Measurements from ENCODE around the gene CHKB.
A peak's percentile ranks its signal among the peaks of the same experiment; 100 is the strongest.

Gene CHKB

DNA sequence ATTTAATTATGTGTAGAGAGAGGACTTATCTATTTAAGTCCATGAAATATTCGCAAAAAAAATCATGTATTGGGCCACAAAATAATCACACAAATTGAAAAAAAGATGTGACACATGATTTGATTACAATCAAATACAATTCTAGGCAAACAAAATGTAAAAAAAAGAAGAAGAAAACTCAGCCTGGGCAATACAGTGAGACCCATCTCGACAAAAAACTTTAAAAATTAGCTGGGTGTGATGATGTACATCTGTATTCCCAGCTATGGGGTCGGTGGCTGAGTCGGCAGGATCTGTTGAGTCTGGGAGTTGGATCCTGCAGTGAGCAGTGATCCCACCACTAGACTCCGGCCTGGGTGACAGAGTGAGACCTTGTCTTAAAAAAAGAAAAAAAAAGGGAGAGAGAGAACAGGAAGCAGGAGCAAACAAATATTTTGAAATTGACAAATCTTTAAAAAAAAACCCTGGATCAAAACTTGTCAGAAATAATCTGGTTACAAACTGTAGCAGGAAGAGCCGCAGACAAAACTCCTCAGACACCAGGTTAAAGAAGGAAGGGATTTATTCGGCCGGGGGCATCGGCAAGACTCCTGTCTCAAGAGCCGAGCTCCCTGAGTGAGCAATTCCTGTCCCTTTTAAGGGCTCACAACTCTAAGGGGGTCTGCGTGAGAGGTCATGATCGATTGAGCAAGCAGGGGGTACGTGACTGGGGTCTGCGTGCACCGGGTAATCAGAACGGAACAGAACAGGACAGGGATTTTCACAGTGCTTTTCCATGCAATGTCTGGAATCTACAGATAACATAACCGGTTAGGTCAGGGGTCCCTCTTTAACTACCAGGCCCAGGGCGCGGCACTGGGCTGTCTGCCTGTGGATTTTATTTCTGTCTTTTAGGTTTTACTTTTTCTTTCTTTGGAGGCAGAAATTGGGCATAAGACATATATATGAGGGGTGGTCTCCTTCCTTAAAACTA, 49.5 kb downstream of the CHKB start:
- no peak overlapping the region for H3K4me3 ChIP-seq (ENCODE audit: low read depth, low read length)
- TF ChIP-seq, protein P1, sequence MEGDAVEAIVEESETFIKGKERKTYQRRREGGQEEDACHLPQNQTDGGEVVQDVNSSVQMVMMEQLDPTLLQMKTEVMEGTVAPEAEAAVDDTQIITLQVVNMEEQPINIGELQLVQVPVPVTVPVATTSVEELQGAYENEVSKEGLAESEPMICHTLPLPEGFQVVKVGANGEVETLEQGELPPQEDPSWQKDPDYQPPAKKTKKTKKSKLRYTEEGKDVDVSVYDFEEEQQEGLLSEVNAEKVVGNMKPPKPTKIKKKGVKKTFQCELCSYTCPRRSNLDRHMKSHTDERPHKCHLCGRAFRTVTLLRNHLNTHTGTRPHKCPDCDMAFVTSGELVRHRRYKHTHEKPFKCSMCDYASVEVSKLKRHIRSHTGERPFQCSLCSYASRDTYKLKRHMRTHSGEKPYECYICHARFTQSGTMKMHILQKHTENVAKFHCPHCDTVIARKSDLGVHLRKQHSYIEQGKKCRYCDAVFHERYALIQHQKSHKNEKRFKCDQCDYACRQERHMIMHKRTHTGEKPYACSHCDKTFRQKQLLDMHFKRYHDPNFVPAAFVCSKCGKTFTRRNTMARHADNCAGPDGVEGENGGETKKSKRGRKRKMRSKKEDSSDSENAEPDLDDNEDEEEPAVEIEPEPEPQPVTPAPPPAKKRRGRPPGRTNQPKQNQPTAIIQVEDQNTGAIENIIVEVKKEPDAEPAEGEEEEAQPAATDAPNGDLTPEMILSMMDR (IDR thresholded peaks at IDR 0.05; ENCODE audit: control insufficient read depth, extremely low read depth, insufficient read depth) = no peak
- DNase-seq (ENCODE audit: low read depth) = no peak

DNA sequence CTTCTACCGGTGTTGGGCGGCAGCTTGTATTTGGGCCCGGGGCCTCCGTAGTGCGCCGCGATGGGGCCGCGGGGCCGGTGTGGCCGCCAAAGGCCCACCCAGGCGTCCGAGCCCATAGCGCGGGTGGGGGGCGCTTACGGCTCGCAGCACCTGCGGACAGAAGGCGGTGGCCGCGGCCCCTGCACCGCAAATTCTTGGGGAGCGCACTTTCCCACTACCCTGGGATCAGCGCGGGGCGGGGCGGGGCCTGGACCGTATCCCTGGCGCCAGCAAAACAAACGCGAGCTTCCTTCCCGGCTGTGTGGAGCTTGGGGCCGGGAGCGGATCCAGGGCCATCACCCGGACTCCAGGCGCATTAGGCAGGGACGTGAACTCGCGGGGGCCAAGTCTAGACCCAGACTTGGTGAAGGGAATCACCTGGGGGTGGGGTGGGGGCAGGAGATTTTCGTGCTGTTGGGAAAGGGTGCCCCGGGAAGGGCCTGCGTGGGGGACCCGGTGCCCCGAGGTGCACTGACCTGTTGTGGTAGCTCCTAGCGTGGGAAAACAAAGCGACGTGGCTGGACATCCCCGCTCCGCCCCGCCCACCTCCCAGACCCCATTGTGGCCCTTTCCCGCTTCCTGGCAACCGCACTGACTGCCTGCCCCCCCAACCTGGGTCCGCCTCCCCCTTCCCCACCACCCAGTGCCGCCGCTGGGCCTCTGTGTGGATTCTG, 50.5 kb downstream of the CHKB start:
- no peak for DNase-seq (ENCODE audit: low read depth)
- peak overlapping the region; percentile 78 for H3K4me3 ChIP-seq (ENCODE audit: low read depth, low read length)
- TF ChIP-seq, protein P1 (IDR thresholded peaks at IDR 0.05; ENCODE audit: control insufficient read depth, extremely low read depth, insufficient read depth) = no peak

DNA sequence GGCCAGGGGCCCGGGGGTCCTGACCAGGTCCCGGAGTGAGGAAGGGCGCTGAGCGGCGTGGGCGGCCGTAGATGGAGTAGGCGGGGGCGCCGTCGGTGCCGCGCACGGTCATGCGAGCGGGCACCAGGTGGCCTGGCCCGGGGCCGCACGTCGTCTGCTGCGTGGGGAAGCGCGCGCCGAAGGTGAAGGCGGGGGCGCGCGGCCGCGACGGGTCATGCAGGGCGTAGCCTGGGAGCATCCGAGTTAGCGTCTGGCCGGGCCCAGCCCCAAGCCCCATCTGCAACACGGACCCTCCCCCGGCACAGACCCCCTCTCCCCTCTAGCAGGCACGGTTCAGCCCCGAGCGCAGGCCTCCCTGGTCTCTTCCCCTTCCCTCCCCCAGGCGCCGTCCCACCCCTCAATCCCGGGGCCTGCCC, 51.1 kb downstream of the CHKB start:
- H3K4me3 ChIP-seq (ENCODE audit: low read depth, low read length) = peak overlapping the region; percentile 78
- TF ChIP-seq, protein P1 (IDR thresholded peaks at IDR 0.05; ENCODE audit: control insufficient read depth, extremely low read depth, insufficient read depth) = no peak
- DNase-seq (ENCODE audit: low read depth) = no peak

DNA sequence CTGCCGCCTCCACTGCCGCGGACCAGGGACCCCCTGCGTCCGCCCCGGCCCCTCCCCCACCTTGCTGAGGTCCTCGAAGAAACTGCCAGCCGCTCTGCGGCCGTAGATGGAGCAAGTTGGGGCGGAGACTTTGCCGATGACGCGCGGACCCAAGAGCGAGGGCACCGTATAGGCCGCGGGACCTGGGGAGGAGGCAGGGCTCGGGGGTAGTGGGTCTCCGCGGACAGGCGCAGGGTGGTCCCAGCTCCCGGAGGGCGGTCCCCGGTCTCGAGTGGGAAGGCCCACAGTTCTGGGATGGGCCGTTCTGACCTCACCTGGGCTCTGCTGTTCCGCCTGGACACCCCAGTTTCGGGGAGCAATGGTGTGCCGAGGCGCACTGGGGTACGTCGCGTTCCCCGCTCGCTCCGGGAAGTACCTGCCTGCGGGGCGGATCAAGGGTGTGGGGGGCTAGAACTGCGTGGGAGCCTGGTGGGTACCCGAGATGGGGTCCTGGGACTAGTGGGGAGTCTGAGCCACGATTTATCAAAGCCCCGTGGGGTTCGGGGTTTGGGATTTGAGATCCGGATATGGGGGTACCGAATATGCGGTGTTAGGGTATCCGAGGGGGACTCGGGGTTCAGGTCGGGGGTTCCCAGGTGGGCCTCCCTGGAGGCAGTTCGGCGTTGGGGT, 51.6 kb downstream of the CHKB start:
- peak overlapping the region; percentile 78 for H3K4me3 ChIP-seq (ENCODE audit: low read depth, low read length)
- TF ChIP-seq, protein P1 (IDR thresholded peaks at IDR 0.05; ENCODE audit: control insufficient read depth, extremely low read depth, insufficient read depth) = no peak
- peak; percentile 65 for DNase-seq (ENCODE audit: low read depth)

DNA sequence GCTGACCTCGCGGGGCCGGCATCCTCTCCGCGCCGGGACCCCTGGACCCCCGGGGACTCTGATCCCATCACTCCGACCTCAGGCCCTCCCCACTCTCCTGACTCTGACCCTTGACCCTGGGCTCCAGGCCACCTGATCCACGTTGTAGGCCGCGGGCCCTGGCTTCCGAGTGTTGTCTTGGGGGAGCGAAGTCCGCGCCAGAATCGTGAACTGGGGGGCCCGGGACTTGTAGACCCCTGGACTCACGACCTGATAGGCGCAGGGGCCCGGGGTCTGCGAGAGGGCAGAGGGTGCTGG, 52.1 kb downstream of the CHKB start:
- H3K4me3 ChIP-seq (ENCODE audit: low read depth, low read length) = peak overlapping the region; percentile 78
- no peak for DNase-seq (ENCODE audit: low read depth)
- TF ChIP-seq, protein P1 (IDR thresholded peaks at IDR 0.05; ENCODE audit: control insufficient read depth, extremely low read depth, insufficient read depth) = no peak

DNA sequence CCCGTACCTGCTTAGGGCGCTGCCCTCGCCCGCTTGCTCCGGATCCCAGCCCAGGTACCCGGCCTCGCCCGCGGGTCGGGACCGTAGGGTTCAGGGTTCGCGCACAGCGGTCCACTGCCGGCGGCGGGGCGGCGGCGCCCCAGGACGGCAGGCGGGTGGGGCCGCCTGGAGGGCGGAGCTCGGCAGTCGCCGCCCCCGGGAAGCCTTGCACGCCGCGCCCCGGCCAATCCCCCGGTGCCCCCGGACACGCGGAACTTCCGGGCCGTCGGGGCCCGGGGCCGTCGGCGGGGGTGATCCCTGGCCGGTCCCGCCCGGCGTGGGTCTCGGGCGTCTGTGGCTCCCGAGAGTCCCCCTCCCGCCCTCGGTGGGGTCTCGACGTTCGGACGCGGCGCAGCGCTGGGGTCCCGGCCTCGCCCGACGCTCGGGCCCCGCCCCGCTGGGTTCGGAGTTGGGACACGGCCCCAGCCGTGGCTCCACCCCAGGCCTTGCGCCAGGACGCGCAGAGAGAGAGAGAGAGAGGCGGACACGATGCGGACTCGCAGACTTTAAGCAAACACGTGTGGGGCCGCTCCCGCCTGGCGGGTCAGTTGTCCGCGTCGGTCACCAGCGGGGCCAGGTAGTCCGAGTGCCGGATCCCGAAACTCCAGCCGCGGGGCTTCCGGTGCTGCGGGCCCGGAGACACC, 52.6 kb downstream of the CHKB start, which contains the start of gene TYMP:
Gene TYMP, minus strand, starts transcription at position 116 of the 683 bp plus-strand sequence. CDS start 303 bp downstream, outside the sequence.
- H3K4me3 ChIP-seq (ENCODE audit: low read depth, low read length) = peak within 1 kb of the TSS; percentile 78
- peak; percentile 74 for DNase-seq (ENCODE audit: low read depth)
- TF ChIP-seq, protein P1 (IDR thresholded peaks at IDR 0.05; ENCODE audit: control insufficient read depth, extremely low read depth, insufficient read depth) = no peak

Measured in LNCaP clone FGC (cell line).